ENCODE measurements around the gene DDX39A.
"Not testable (repeated sequence)": the region's sequence is repeated elsewhere in the genome, so short reads cannot be mapped to it uniquely, and the experiment has no call there.

The DDX39A gene

DNA sequence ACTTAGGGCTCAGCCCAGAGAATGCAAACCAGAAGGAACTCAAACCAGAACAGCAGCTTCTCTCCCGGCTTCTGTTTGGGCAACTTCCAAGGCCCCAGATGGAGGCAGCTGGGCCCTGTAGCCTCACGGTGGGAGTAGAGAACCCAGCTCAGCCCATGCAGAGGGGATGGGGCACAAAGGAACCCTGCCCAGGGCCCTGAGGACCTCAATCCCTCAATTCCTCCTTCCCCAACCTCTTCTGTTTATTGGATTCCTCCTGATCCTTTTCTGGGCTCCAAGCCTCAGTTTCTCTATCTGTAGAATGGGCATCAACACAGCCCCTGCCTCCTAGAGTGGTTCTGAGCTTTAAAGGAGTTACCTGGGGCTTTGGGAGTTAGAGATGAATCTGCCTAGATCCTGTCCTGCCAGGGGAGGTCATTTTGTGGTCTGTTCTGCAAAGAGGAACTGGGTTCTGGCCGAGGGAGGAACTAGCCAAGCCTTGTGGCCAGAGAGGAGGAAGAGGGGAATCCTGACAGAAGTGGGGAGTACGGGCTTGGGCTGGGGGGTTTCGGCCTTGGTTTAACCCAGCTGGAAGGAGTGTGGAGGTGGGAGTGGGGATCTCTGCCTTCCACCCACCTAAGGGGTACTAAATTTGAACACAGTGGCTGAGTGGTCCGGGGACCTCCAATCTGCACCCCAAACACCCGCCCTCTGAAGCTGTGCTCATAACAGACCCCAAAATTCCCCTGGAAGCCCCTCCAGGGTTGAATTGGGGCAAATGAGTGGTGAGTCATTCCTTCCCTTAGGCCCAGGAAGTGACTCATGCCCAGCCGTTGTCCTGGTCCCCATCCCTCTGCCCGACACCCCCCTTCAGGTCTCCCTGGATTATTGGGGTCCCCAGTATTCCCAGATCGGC lies 35.2 kb downstream of the DDX39A start:
- FAIRE-seq: no peak

DNA sequence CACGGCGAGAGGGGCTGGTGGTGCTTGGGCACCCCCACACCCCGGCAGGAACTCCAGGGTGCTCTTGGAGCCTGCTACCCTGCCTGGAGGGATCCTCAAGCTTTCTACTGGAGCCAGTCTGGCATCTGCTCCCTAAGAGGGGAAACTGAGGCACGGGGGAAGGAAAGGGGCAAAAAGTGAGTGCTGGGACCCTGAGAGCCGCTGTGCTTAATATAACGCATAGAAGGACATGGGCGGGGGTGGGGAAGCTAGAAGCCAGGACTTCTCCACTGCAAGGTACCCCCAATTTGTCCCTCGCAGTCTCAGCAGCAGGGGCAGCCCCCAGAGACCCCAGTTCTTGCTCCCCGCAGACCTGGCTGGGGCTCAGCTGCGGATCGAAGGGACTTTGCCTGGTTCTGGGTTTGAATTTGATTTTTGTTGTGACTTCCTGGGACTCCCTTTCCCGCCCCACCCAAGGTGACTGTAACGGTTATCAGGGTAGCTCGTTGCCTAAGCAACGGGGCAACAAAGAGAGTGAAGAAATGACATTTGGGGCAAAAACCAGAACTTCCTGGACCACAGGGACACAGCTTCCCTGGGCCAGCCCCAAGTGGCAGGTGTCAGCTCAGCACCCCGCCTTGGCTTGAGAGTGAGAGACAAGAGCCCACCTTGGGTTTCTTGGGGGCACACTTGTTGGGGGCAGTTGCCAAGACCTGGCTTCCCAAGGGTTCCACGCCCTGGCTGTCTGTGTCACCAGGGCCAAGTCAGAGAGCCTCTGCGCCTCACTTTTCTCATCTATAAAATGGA lies 37.3 kb downstream of the DDX39A start:
- no peak for FAIRE-seq

GRCh38 chr19:14379294-14380065 lies 39.7 kb downstream of the DDX39A start:
- no peak for FAIRE-seq

- FAIRE-seq: no peak
Observed at GRCh38 chr19:14378890-14379289, 40.3 kb downstream of the DDX39A start.

DNA sequence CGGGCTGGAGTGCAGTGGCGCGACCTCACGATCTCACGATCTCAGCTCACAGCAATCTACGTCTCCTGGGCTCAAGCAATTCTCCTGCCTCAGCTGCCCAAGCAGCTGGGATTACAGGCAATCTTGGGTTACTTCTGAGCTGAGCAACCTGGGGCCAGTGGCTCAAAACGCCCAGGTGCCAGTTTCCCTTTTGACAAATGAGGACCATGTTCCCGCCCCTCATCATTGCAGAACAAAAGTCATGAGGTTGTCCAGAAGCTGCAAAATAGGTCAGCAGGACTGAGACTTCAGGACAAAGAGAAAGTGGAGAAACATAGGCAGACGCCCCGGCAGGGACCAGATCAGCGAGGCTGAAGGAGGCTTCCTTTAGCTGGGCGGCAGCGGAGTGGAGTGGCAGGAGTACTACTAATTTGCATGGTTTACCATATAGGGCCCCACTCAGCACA lies 41.2 kb downstream of the DDX39A start:
- no peak for FAIRE-seq

DNA sequence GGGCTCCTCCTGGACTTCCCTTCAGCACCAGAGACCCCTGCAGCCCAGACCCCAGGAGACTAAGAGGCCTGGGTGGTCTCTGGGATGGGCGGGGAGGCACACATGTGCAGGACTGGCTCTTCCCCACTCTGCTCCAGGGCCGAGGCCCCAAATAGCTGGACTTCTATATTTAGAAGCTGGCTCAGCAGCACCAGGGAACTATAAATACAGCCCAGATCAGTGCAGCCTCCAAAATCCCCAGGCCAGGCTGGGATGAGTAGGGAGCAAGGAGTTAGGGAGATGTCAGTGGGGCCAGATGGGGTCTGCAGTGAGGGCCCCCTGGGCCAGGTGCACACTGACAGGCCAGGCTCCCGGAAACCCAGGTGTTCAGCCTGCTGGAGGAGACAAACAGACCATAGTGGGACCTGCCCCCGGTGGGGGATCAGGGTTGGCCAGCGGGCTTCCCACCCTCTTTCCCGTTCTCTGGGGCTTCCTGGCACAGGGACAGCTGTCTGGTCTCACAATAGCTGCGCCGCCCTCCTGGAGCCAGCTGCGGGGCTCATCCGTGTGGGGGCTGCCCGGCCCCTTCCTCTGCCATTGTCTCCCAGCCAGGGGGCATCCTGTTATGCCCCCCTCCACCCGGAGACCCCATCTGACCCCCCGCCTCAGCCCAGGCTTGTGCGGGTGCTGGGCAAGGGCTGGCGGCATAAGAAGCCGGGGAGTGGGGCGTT lies 43.4 kb downstream of the DDX39A start:
- FAIRE-seq: no peak

- FAIRE-seq: no peak
Observed at GRCh38 chr19:14375055-14375581, 44.0 kb downstream of the DDX39A start.

DNA sequence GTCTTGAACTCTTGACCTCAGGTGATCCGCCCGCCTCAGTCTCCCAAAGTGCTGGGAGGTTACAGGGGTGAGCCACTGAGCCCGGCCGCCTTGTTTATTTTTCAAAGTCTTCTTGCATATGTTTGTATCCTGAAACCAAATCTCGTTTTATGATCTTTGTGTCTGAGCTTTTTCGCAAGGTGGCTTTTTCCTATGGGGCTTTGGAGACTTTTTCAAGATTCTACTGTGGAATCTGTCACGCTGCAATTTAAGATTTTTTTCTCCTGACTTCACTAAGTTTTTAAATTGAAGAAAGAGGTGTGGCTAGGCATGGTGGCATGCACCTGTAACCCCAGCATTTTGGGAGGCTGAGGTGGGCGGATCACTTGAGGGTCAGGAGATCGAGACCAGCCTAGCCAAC lies 44.8 kb downstream of the DDX39A start:
- FAIRE-seq: not testable (repeated sequence)

DNA sequence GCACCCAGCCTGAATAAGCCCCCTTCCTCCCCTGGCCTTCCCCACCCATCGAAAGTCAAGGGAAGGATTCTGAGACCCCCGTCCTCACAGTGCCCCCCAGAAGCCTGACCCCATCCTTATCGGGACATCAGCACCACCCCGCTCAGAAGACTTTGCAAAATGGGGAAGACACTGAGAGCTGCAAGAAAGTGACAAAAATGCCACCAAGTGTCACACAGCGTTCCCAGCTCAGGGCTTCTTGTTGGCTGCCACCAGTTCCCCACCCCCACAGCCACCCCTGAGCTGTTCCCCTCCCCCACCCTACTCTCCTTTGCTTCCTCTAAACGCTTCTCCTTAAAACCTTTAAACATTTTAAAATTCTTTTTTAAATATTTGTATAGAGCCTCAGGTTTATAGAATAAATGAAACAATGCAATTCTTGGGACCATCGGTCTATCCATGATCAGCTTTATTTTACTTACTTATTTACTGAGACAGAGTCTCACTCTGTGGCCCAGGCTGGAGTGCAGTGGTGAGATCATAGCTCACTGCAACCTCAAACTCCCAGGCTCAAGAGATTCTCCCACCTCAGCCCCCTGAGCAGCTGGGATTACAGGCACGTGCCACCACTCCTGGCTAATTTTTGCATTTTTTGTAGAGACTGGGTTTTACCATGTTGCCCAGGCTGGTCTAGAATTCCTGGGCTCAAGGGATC lies 46.6 kb downstream of the DDX39A start:
- FAIRE-seq: not testable (repeated sequence)

- no peak for FAIRE-seq
Observed at GRCh38 chr19:14371301-14371821, 47.8 kb downstream of the DDX39A start.

DNA sequence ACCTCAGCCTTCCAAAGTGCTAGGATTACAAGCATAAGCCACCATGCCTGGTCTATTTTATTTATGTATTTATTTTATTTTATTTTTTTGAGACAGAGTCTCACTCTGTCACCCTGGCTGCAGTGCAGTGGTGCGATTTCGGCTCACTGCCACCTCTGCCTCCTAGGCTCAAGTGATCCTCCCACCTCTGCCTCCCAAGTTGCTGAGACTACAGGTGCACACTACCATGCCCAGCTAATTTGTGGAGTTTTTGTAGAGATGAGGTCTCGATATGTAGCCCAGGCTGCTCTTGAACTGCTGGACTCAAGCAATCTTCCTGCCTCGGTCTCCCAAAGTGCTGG lies 48.2 kb downstream of the DDX39A start:
- FAIRE-seq: no peak

GRCh38 chr19:14370169-14370939 lies 48.8 kb downstream of the DDX39A start:
- no peak for FAIRE-seq

DNA sequence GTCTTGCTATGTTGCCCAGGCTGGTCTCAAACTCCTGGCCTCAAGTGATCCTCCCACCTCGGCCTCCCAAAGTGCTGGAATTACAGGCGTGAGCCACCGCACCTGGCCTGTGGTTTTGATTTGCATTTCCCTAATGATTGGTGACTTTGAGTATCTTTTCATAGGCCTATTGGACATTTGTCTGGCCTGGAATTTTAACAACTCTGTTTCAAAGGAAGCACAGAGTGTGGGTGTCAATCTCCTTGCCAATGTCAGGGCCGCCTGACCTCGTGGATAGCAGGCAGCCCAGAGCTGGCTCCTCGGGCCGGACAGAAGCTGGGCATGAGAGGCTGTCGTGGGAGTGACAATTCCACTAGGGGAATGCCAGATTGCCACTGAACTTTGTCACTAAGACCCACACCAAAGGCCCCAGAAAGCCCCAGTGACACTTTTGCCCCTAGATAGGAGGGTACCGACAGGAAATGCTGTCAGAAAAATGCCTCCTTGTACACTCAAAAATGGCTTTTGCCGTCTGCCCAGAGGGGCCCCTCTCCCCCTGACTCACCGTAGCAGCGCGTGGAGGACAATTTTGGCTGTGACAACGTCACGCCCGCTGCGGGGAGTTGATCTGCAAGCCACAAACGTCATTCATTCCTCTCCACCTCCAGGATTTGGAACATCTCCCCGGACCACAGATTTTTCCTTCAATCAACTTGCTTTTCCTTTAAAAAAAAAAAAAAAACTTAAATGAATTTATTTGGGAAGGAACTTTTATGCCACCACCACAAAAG lies 49.6 kb downstream of the DDX39A start:
- FAIRE-seq: no peak

GRCh38 chr19:14368011-14368513 lies 51.1 kb downstream of the DDX39A start:
- no peak for FAIRE-seq

- no peak for FAIRE-seq
Observed at GRCh38 chr19:14367016-14367415, 52.1 kb downstream of the DDX39A start.

DNA sequence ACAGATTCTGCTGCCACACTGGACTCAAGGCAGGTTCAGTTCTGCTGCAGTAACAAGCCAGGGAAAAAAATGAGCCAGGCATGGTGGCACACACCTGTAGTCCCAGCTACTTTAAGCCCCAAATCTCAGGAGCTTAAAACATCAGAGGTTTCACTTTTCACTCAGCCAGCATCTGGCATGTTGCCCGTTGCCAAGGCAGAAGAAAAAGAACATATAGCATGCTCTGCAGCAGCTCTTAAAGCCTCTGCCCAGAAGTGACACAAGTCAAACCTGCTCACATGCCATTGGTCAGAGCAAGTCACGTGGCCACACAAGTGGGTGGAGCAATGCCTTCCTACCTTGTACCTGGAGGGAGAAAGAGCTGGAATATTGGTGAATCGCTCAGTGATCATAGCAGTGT lies 52.6 kb downstream of the DDX39A start:
- no peak for FAIRE-seq

DNA sequence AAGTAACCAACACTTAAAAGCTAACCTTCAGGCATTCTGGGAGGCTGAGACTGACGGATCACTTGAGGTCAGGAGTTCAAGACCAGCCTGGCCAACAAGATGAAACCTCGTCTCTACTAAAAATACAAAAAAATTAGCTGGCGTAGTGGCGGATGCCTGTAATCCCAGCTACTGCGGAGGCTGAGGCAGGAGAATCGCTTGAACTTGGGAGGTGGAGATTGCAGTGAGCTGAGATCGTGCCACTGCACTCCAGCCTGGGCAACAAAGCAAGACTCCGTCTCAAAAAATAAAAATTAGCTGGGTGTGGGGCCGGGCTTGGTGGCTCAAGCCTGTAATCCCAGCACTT lies 55.1 kb downstream of the DDX39A start:
- FAIRE-seq: not testable (repeated sequence)

DNA sequence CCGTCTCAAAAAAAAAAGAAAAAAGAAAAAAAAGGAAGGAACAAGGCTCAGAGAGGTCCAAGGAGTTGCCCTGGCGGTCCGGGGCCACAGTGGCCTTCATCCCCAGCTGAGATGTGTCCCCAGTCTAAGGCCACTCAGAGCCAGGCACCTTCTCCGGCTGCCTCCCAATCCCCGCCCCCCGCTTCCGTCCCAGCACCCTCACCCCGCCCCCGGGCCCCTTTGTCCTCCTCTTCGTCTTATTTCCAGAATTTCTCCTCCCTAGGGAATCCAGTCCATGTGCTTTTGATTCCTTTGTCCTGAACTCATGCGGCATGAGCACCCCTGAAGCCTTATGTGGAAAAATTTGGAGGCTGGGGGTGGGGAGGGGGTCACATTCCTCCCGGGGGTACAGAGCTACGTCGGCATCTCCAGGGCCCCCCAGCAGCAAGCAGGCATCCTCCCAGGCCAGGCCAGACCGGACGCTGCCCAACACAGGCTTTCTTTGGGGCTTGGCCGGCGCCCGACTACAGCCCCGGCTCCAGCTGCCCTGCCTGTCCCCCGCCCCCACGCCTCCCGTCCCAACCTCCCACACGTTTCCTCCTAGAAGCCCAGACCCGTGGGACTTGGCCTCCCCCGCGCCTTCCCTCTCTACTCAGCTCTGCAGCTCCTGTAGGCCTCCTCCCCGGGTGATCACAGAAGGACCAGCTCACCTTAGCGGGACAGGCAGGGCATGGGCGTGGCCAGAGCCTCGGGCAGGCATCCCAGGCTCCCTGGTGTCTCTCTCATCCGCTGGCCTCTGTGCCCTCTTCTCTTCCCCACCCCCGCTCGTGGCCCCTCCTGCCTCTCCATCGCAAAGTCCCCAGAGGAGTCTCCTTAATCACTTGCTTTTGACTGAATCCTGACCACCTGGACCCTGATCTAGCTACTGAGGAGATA lies 55.7 kb downstream of the DDX39A start:
- no peak for FAIRE-seq

GRCh38 chr19:14361824-14362223 lies 57.3 kb downstream of the DDX39A start:
- FAIRE-seq: no peak

Data from G401.6 (cell line).